Spleen (tissue), 11 donors: ENCODE results near the gene STRN. TPM values are rescaled to one million over a fixed set of nuclear protein-coding genes. Genes with fewer than 3 reads are reported as not detected.

Experiments
- DNase-seq: peaks from one replicate; pipeline ENCODE4 v3.0.0-alpha.2; 2020
- H3K27ac ChIP-seq, 8 donors: fragments of 200-600 bp; sonication (generic) in 7 of 8; 1 replicate in 4 of 8; 2 replicates in 4 of 8; pipeline versions ENCODE4 v1.5.0 to v1.8.0; 2016 to 2021; ENCODE audit warnings: inconsistent platforms in 4 of 8, mild to moderate bottlenecking in 4 of 8, moderate library complexity in 1 of 8
- H3K27me3 ChIP-seq, 7 donors: fragments of 200-600 bp; sonication (generic) in 6 of 7; replicated peaks in 1 of 7; 1 replicate in 4 of 7; 2 replicates in 3 of 7; pipeline versions ENCODE4 v1.5.0 to v1.8.0; 2016 to 2021; ENCODE audit warnings: inconsistent platforms in 3 of 7, mild to moderate bottlenecking in 1 of 7
- H3K36me3 ChIP-seq, 6 donors: fragments of 200-600 bp; sonication (generic) in 5 of 6; 1 replicate in 4 of 6; 2 replicates in 2 of 6; pipeline versions ENCODE4 v1.5.0 to v1.8.0; 2016 to 2021; ENCODE audit warnings: inconsistent platforms in 2 of 6
- H3K4me1 ChIP-seq, 6 donors: fragments of 200-600 bp; sonication (generic) in 5 of 6; 1 replicate in 3 of 6; 2 replicates in 3 of 6; pipeline versions ENCODE4 v1.5.0 to v1.8.0; 2016 to 2021; ENCODE audit warnings: inconsistent platforms in 3 of 6
- H3K4me3 ChIP-seq, 8 donors: fragments of 200-600 bp; sonication (generic) in 7 of 8; 1 replicate in 4 of 8; 2 replicates in 4 of 8; pipeline versions ENCODE4 v1.5.0 to v1.8.0; 2016 to 2021; ENCODE audit warnings: inconsistent platforms in 4 of 8, mild to moderate bottlenecking in 4 of 8, moderate library complexity in 2 of 8
- H3K9me3 ChIP-seq, 8 donors: fragments of 200-600 bp; sonication (generic) in 7 of 8; 1 replicate in 4 of 8; 2 replicates in 4 of 8; pipeline versions ENCODE4 v1.5.0 to v1.8.0; 2016 to 2021; ENCODE audit warnings: inconsistent platforms in 4 of 8
- CTCF ChIP-seq, 11 experiments: fragments of 200-600 bp in 7 of 11; fragments of 450-650 bp in 4 of 11; sonication (generic) in 4 of 11; IDR thresholded peaks in 8 of 11; conservative IDR thresholded peaks in 3 of 11; 1 replicate in 7 of 11; 2 replicates in 4 of 11; pipeline versions ENCODE4 v1.4.0 to v1.8.0; 2016 to 2021; ENCODE audit warnings: antibody characterized with exemption in 11 of 11, inconsistent platforms in 4 of 11, mild to moderate bottlenecking in 1 of 11
- POLR2A ChIP-seq, 3 donors: fragments of 450-650 bp; IDR thresholded peaks; one replicate each; pipeline ENCODE4 v1.5.1; 2017; ENCODE audit warnings: antibody characterized with exemption in 3 of 3, mild to moderate bottlenecking in 1 of 3
- POLR2AphosphoS5 ChIP-seq, 3 donors: sonication (generic); formaldehyde crosslinking; IDR thresholded peaks; one replicate each; pipeline ENCODE4 v1.5.1; 2017; ENCODE audit warnings: antibody characterized with exemption in 3 of 3
- WGBS, 5 donors: extraction: QIAGEN DNeasy Blood & Tissue Kit in 3 of 5; methylation state at CpG; one replicate each; pipeline versions ENCODE4 v1.1.5 to v1.1.7; 2013 to 2018; 5-methylcytosine and 5-hydroxymethylcytosine counted together
- intact Hi-C: fragments of 100-400 bp; cut with DNase I; formaldehyde crosslinking; loops from one replicate; pipeline ENCODE4 v1.15.0; 2023; ENCODE audit warnings: low total_unique reads
- polyA plus RNA-seq, 3 donors: library from polyadenylated mRNA; stranded (reverse); fragments of 200-250 nt; gene quantifications; one replicate each; pipeline ENCODE4 v1.2.1, GENCODE V29; 2013
- total RNA-seq, 7 donors: library from RNA; depleted of rRNA in 3 of 7; stranded (reverse); fragments of >200 nt in 3 of 7; fragmentation: NEBNext Ultra II Directional in 4 of 7; extraction: Animal tissue kit (Norgen Biotek cat#: 25700) in 4 of 7; gene quantifications; one replicate each; pipeline versions ENCODE4 v1.1.0 to v1.2.1, GENCODE V29; 2016 to 2021
- donor health status: healthy with polysubstance abuse.
- donor health status: DM: no; HTN: no; CAD: no; lungs with moderate emphysema.
- donor health status: DM: no; HTN: no; CAD: no.
- donor health status: Bipolar disorder and iron deficiency.
- donor health status: healthy.
- donor health status: DM: no; HTN: no; CAD: no.
- donor health status: DM: yes; HTN: yes; CAD: no.

STRN gene
- total and polyA plus RNA-seq, 10 donors: 2.2 to 33.3 (median 26.2) TPM

- no peaks in the 10 kb centered on the region for H3K4me1 ChIP-seq
- DNase-seq: no peak
- WGBS, 5 donors: 78 to 92% (median 87%) methylated on average over 2 of the region's 2 CpGs
Measured at GRCh38 chr2:36976065-36976464, 9.7 kb upstream of the STRN start.

DNA sequence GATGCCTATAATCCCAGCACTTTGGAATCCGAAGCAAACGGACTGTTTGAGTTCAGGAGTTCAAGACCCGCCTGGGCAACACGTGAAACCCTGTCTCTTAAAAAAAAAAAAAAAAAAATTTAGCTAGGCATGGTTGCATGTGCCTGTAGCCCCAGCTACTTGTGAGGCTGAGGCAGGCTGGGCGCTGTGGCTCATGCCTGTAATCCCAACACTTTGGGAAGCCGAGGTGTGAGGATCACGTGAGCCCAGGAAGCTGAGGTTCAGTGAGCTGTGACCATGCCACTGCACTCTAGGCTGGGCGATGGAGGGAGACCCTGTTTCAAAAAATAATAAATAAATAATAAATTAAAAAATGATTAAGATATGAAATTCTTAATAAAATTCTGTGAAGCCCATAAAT, 9.0 kb upstream of the STRN start:
- no peaks in the 10 kb centered on the region for H3K27me3 ChIP-seq
- no peaks in the 10 kb centered on the region for H3K4me1 ChIP-seq
- no peak for DNase-seq
- peaks cover 0 to 22% (median 12%) of the 10 kb centered on the region in 6 donors for H3K36me3 ChIP-seq
- no peak overlapping the region for H3K4me3 ChIP-seq
- H3K27ac ChIP-seq: no peak overlapping the region
- intact Hi-C loops: no loop called here
- peaks cover 0 to 7% (median 2%) of the 10 kb centered on the region in 8 donors for H3K9me3 ChIP-seq
- 88 to 95% (median 94%) methylated on average over 8 of the region's 8 CpGs for WGBS, 5 donors
- no peak for TF ChIP-seq POLR2A (IDR thresholded peaks at IDR 0.05)
- TF ChIP-seq POLR2AphosphoS5 (IDR thresholded peaks at IDR 0.05): no peak
- no peak for TF ChIP-seq CTCF (IDR thresholded peaks at IDR 0.05 in 8 of 11, conservative IDR thresholded peaks at IDR 0.05 in 3 of 11)

More at GRCh38 chr2:36976065-36976464, 9.7 kb upstream of the STRN start:
- peaks cover 0 to 7% (median 2%) of the 10 kb centered on the region in 8 donors for H3K9me3 ChIP-seq
- intact Hi-C loops: no loop called here
- H3K36me3 ChIP-seq: peaks cover 0 to 30% (median 18%) of the 10 kb centered on the region in 6 donors
- no peaks in the 10 kb centered on the region for H3K27me3 ChIP-seq
- H3K27ac ChIP-seq: no peak overlapping the region
- no peak for TF ChIP-seq POLR2A (IDR thresholded peaks at IDR 0.05)
- no peak for TF ChIP-seq POLR2AphosphoS5 (IDR thresholded peaks at IDR 0.05)
- TF ChIP-seq CTCF (IDR thresholded peaks at IDR 0.05 in 8 of 11, conservative IDR thresholded peaks at IDR 0.05 in 3 of 11): no peak
- H3K4me3 ChIP-seq: no peak overlapping the region

DNA sequence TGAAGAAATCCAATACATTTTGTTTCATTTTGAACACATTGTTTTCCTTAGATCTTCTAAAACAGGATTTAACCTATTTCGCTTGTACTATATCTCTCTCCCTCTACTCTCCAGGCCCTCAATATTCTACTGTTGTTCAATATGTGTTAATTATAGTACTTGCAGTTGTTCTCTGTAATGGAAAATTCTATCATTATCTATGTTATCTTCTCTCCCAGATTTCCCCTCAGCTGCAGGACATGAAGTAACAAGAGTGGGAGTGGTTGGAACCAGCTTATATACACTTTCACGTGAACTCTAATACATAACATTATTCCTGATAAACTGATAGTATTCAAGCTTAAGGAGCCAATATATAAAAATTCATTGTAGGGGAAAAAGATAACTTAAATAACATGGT, 7.0 kb upstream of the STRN start:
- TF ChIP-seq POLR2AphosphoS5 (IDR thresholded peaks at IDR 0.05) (no peak), CTCF (IDR thresholded peaks at IDR 0.05 in 8 of 11, conservative IDR thresholded peaks at IDR 0.05 in 3 of 11) (no peak), POLR2A (IDR thresholded peaks at IDR 0.05) (no peak)
- no peak for DNase-seq
- no peaks in the 10 kb centered on the region for H3K4me1 ChIP-seq

GRCh38 chr2:36971990-36972389, 5.7 kb upstream of the STRN start:
- H3K4me1 ChIP-seq: peaks cover 4 to 13% (median 11%) of the 10 kb centered on the region in 6 donors
- no peak overlapping the region for H3K4me3 ChIP-seq
- no peaks in the 10 kb centered on the region for H3K27me3 ChIP-seq
- intact Hi-C loops: no loop called here
- TF ChIP-seq POLR2AphosphoS5 (IDR thresholded peaks at IDR 0.05): no peak
- no peak for TF ChIP-seq POLR2A (IDR thresholded peaks at IDR 0.05)
- TF ChIP-seq CTCF (IDR thresholded peaks at IDR 0.05 in 8 of 11, conservative IDR thresholded peaks at IDR 0.05 in 3 of 11): no peak
- no peak for DNase-seq
- no peaks in the 10 kb centered on the region for H3K9me3 ChIP-seq
- no peak overlapping the region for H3K27ac ChIP-seq
- no peaks in the 10 kb centered on the region for H3K36me3 ChIP-seq

More for the DNA sequence above, 7.0 kb upstream of the STRN start:
- Histone ChIP-seq H3K36me3 (peaks cover 0 to 2% (median 0%) of the 10 kb centered on the region in 6 donors), H3K27ac (no peak overlapping the region), H3K4me3 (no peak overlapping the region), H3K27me3 (no peaks in the 10 kb centered on the region), H3K9me3 (peaks cover 0 to 2% (median under 1%) of the 10 kb centered on the region in 8 donors)
- 55 to 74% (median 65%) methylated on average over 2 of the region's 2 CpGs for WGBS, 5 donors
- intact Hi-C loops: no loop called here
